K562 (cell line): ENCODE data around the gene RNFT2.

ENCODE experiments used
- FOXJ3 ChIP-seq: sonication (generic); formaldehyde crosslinking; IDR thresholded peaks from 2 replicates; pipeline ENCODE4 v1.4.0; 2020; ENCODE audit warnings: mild to moderate bottlenecking, missing genetic modification reagents
- HIVEP1 ChIP-seq: fragments of 250-450 bp; sonication (Bioruptor Pico); IDR thresholded peaks from 2 replicates; pipeline ENCODE4 v1.4.0; 2020; ENCODE audit warnings: mild to moderate bottlenecking
- NFIC ChIP-seq: fragments of 450-650 bp; IDR thresholded peaks from 2 replicates; pipeline ENCODE4 v1.6.1; 2017; ENCODE audit warnings: mild to moderate bottlenecking, inconsistent platforms
- YY1 ChIP-seq, 3 experiments: IDR thresholded peaks; 2 replicates each; pipeline ENCODE4 v1.6.1; 2011; ENCODE audit warnings: low read length in 2 of 3, mild to moderate bottlenecking in 2 of 3, moderate library complexity in 2 of 3, borderline replicate concordance in 1 of 3, control low read depth in 1 of 3, low read depth in 1 of 3; ENCODE audit not compliant: insufficient read depth in 3 of 3, insufficient replicate concordance in 2 of 3, control insufficient read depth in 1 of 3, insufficient read length in 1 of 3; ENCODE audit errors: extremely low read depth in 1 of 3
- ZBTB1 ChIP-seq: sonication (generic); formaldehyde crosslinking; IDR thresholded peaks from 2 replicates; pipeline ENCODE4 v1.8.1; 2023; ENCODE audit warnings: missing genetic modification reagents, low read depth, mild to moderate bottlenecking, borderline replicate concordance
- ZNF695 ChIP-seq: fragments of 450-650 bp; formaldehyde crosslinking; IDR thresholded peaks from 2 replicates; pipeline ENCODE4 v1.4.0; 2020; ENCODE audit warnings: mild to moderate bottlenecking, moderate library complexity
- TF ChIP-seq, protein P1 (sequence below), 2 experiments: fragments of 450-650 bp; formaldehyde crosslinking in 1 of 2; IDR thresholded peaks; 2 replicates each; pipeline versions ENCODE4 v1.4.0 to v1.6.1; 2014 to 2020; ENCODE audit warnings: mild to moderate bottlenecking in 2 of 2, borderline replicate concordance in 1 of 2, low read depth in 1 of 2
- TF ChIP-seq, protein P2 (sequence below), 3 experiments: IDR thresholded peaks in 2 of 3; conservative IDR thresholded peaks in 1 of 3; 2 replicates each; pipeline ENCODE4 v1.5.1; 2011 to 2012; ENCODE audit warnings: low read length in 3 of 3, mild to moderate bottlenecking in 3 of 3, control low read depth in 2 of 3, improper control_type of control experiment in 1 of 3, inconsistent platforms in 1 of 3, low read depth in 1 of 3, mixed read lengths in 1 of 3, moderate library complexity in 1 of 3; ENCODE audit not compliant: insufficient read depth in 2 of 3

DNA sequence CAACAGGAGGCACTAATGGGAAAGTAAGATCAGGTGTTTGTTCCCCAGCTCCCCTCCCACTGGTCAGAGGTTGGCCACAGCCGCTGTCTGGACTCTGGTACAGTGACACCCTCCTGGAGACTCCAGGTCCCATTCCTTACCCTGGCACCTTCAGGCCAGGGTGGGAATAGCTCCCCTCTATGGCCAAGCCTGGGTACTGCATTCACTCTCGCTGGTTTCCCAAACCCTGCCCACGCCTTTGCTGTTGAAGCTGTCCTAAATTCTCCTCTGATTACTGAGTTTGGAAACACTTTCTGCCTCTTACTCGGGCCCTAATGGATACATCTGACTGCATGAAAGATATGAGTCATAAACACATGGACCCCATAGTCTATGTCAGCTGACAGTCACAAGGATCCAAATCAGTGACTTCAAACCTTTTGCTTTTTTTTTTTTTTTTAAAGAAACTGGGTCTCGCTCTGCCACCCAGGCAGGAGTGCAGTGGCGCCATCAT, 125.2 kb downstream of the RNFT2 start:
- TF ChIP-seq ZNF695 (CRISPR knock-in tag) (no peak), NFIC (no peak), YY1 (IDR thresholded peaks at IDR 0.05; ENCODE audit: borderline replicate concordance in 1 of 3, control insufficient read depth in 1 of 3, extremely low read depth in 1 of 3, insufficient read depth in 3 of 3, insufficient read length in 1 of 3, insufficient replicate concordance in 2 of 3, low read depth in 1 of 3, low read length in 2 of 3) (no peak), ZBTB1 (CRISPR knock-in tag) (no peak), HIVEP1 (CRISPR knock-in tag) (no peak), FOXJ3 (CRISPR knock-in tag) (no peak)
- TF ChIP-seq, protein P1, sequence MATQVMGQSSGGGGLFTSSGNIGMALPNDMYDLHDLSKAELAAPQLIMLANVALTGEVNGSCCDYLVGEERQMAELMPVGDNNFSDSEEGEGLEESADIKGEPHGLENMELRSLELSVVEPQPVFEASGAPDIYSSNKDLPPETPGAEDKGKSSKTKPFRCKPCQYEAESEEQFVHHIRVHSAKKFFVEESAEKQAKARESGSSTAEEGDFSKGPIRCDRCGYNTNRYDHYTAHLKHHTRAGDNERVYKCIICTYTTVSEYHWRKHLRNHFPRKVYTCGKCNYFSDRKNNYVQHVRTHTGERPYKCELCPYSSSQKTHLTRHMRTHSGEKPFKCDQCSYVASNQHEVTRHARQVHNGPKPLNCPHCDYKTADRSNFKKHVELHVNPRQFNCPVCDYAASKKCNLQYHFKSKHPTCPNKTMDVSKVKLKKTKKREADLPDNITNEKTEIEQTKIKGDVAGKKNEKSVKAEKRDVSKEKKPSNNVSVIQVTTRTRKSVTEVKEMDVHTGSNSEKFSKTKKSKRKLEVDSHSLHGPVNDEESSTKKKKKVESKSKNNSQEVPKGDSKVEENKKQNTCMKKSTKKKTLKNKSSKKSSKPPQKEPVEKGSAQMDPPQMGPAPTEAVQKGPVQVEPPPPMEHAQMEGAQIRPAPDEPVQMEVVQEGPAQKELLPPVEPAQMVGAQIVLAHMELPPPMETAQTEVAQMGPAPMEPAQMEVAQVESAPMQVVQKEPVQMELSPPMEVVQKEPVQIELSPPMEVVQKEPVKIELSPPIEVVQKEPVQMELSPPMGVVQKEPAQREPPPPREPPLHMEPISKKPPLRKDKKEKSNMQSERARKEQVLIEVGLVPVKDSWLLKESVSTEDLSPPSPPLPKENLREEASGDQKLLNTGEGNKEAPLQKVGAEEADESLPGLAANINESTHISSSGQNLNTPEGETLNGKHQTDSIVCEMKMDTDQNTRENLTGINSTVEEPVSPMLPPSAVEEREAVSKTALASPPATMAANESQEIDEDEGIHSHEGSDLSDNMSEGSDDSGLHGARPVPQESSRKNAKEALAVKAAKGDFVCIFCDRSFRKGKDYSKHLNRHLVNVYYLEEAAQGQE (IDR thresholded peaks at IDR 0.05; ENCODE audit: borderline replicate concordance) = peak; percentile 25; the same call in 1 of the 2 replicates
- TF ChIP-seq, protein P1 (CRISPR knock-in tag; IDR thresholded peaks at IDR 0.05; ENCODE audit: low read depth) = no peak
- TF ChIP-seq, protein P2, sequence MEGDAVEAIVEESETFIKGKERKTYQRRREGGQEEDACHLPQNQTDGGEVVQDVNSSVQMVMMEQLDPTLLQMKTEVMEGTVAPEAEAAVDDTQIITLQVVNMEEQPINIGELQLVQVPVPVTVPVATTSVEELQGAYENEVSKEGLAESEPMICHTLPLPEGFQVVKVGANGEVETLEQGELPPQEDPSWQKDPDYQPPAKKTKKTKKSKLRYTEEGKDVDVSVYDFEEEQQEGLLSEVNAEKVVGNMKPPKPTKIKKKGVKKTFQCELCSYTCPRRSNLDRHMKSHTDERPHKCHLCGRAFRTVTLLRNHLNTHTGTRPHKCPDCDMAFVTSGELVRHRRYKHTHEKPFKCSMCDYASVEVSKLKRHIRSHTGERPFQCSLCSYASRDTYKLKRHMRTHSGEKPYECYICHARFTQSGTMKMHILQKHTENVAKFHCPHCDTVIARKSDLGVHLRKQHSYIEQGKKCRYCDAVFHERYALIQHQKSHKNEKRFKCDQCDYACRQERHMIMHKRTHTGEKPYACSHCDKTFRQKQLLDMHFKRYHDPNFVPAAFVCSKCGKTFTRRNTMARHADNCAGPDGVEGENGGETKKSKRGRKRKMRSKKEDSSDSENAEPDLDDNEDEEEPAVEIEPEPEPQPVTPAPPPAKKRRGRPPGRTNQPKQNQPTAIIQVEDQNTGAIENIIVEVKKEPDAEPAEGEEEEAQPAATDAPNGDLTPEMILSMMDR (IDR thresholded peaks at IDR 0.05 in 2 of 3, conservative IDR thresholded peaks at IDR 0.05 in 1 of 3; ENCODE audit: insufficient read depth in 2 of 3, low read depth in 1 of 3, low read length in 3 of 3) = peak; percentile 65 to 95 (median 85)
